ENCODE measurements around the gene UNCX.

DNA sequence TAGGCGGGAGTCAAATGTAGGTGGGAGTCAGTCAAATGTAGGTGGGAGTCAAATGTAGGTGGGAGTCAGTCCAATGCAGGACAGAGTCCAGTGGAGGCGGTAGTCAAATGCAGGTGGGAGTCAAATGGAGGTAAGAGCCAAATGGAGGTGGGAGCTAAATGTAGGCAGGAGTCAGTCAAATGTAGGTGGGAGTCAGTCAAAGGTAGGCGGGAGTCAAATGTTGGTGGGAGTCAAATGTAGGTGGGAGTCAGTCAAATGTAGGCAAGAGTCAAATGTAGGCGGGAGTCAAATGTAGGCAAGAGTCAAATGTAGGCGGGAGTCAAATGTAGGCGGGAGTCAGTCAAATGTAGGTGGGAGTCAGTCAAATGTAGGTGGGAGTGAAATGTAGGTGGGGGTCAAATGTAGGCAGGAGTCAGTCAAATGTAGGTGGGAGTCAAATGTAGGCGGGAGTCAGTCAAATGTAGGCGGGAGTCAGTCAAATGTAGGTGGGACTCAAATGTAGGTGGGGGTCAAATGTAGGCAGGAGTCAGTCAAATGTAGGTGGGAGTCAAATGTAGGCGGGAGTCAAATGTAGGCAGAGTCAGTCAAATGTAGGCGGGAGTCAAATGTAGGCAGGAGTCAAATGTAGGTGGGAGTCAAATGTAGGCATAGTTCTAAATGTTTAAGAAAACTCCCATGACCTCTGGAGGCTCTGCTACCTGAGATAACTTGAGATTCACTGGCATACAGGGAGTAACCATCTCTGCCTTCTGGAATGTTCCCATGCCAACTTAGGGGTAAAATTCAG lies 42.5 kb upstream of the UNCX start:
- no peak for TF ChIP-seq CTCF (IDR thresholded peaks at IDR 0.05)
- no peak for TF ChIP-seq POLR2A (IDR thresholded peaks at IDR 0.05)
